Stimulated activated CD8-positive, alpha-beta memory T cell treated with anti-CD3 and anti-CD28 coated beads, Interleukin-4, amount 100 ng/mL, for 4 hours (primary cell): ENCODE data around the gene SLC1A5.
A peak's percentile ranks its signal among the peaks of the same experiment; 100 is the strongest.
"Not testable (repeated sequence)": the region's sequence is repeated elsewhere in the genome, so short reads cannot be mapped to it uniquely, and the experiment has no call there.

Source experiments
- DNase-seq, 2 donors: peaks; one replicate each; pipeline ENCODE4 v3.0.0-alpha.2; 2020; ENCODE audit warnings: low read depth in 2 of 2, low spot score in 1 of 2

SLC1A5 gene

DNA sequence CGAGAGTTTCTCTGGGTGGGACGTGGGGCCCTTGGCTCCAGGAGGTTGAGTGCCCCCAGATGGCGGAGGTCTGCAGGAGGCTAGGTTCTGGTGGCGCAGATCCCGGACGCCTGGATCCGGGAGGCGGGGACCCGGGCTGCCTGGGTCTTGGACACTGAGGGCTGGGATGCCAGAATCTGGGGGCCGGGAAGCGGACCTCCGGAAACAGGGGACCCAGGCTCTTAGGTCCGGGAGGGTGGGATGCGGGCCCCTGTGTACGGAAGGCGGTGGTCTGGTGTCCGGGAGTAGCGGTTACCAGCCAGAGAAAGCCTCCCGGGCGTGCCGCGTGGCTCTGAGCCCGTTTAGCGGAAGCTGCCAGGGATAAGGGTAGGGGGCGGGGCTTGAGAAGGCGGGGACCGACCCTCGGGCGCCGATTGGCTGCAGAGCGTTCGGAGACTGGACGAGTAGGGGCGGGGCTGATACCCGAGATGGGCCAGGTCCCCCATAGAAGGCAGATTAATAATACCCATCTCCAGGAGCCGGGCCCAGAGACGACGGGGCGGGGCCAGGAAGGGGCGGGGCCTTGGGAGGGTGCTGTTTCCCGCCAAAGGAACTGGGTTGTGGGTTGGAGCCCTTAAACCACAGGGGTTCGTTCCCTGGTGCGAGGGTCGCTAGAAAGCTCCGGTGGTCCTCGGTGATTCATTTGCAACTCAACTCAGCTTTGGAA is at the start of gene SLC1A5:
TSS of gene SLC1A5 (minus strand) at position 333 of the 706 bp plus-strand sequence. CDS start 629 bp downstream, outside the sequence.
- peak; percentile 98 to 99 for DNase-seq

DNA sequence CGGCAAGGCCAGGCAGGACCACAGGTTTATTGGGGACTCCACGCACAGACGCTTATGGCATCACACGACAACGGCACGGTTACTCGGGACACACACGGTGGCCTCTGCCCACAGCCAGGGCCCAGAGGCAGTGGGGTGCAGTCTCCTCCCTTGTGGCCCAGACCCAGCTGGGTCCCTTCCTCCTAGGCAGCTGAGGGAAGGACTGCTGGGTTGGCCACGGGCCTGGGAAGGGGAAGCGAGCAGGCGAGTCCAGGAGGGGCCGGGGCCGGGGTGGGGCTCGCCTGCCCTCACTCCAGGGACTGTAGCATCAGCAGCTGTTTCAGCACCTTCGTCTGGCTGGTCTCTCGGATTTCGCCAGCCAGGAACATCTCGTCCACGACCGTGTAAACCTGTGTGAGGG is 49.8 kb upstream of the SLC1A5 start:
- DNase-seq, result no peak

DNA sequence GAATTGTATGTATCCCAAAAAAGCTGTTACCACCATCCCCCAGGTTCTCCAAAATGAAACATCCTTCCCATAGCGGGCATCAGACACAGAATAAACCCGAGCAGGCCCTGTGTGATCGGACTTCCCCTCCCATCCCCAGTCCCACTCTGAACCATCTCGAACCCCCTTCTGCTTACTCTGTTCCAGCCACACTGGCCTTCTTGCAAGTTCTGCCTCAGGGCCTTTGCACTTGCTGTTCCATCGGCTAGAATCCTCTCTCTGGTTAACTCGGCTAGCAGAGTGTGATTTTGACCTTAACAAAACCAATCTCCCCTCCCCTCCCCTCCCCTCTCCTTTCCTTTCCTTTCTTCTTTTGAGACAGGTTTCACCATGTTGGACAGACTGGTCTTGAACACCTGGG is 46.6 kb upstream of the SLC1A5 start:
- DNase-seq, result no peak

DNA sequence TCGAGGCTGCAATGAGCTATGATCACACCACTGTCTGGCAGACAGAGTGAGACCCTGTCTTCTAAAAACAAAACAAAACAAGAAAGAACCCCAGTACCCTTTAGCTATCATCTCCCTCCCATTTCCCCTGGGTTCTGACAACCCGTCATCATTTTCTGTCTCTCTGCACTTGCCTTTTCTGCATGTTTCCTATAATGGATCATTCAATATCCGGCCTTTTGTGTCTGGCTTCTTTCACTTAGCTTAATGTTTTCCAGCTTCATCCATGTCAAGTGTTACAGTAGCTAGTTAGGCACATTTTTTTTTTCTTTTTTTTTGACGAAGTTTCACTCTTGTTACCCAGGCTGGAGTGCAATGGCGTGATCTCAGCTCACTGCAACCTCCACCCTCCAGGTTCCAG is 45.7 kb upstream of the SLC1A5 start:
- no peak for DNase-seq

DNA sequence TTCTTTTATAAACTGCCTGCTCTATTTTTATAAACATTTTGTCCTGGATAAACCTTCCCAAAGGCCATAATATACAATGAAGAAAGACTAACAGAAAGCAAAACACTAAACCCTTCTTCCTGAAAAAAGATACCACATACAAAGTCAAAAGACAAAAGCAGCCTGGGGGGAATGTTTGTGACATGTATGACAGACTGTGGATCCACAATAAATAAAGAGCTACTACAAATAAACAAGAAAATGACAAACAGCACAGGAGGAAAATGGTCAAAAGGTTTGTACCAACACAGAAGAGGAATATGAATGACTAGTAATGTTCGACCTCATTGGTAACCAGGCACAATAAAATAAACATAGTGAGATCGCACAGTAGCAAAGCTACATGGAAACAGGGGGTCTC is 42.5 kb upstream of the SLC1A5 start:
- DNase-seq, result no peak

DNA sequence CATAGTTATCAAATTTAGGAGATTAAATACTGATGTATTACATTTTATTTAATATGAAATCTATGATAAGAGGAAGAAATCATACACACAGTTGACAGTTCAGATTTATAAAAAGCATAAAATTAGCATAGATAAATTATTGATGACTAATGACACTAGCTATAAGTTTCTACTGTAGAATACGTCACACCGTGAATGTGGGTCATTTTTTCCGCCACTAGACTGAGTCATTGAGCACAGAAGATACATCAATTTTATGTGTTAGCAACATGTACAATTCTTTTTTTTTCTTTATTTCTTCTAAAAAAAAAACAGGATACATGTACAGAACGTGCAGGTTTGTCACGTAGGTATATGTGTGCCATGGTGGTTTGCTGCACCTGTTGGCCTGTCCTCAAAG is 40.1 kb upstream of the SLC1A5 start:
- peak; percentile 27 for DNase-seq

DNA sequence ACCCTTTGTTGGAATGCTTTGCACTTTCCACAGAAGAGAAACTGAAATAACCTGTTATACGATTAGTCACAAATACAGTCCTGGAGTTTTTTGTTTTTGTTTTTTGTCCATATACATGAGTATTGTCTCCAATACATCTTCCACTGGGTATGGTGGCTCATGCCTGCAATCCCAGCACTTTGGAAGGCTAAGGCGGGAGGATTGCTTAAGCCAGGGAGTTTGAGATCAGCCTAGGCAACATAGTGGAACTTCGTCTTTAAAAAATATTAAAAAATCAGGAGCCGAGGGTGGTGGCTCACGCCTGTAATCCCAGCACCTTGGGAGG is 37.3 kb upstream of the SLC1A5 start:
- no peak for DNase-seq

DNA sequence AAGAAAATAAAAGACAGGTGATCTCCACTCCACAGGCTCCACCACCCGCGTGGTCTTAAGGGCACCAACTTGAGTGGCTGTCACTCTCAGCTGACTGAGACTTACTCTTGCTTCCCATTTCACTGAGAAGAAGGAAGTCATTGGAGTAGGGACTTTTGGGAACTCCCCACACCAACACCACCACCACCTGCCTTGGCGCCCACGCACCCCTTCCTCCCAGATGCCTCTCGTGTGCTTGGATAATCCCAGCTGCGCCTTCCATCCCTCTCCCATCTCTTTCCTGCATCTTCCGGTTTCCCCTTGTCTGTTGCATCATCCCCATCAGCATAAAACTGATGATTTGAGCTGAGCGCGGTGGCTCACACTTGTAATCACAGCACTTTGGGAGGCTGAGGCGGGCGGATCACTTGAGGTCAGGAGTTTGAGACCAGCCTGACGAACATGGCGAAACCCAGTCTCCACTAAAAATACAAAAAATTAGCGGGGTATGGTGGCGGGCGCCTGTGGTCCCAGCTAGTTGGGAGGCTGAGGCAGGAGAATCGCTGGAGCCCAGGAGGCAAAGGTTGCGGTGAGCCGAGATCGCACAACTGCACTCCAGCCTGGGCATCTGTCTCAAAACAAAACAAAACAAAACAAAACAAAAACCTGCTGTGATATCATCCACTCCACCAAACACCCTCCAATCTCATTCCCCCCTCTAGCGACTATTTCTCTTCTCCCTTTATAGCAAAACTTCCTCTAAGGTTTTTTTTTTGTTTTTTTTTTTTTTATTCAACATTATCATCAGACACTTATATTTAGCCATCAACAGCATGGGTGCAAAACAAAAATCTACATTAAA is 36.7 kb upstream of the SLC1A5 start:
- no peak for DNase-seq

DNA sequence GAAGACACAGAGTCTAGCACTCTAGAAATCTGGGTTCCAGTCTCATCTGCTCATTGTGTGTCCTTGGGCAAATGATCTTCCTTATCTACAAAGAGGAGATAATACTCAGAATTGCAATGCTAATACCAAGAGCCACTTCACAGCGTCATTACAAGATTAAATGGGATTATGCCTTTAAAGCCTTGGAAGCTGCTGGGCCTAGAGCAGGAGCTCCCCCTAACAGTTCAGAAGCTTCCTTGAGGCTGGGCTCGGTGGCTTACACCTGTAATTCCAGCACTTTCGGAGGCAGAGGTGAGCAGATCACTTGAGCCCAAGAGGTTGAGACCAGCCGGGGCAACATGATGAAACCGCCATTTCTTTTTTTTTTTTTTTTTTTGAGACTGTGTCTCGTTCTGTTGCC is 34.7 kb upstream of the SLC1A5 start:
- no peak for DNase-seq

DNA sequence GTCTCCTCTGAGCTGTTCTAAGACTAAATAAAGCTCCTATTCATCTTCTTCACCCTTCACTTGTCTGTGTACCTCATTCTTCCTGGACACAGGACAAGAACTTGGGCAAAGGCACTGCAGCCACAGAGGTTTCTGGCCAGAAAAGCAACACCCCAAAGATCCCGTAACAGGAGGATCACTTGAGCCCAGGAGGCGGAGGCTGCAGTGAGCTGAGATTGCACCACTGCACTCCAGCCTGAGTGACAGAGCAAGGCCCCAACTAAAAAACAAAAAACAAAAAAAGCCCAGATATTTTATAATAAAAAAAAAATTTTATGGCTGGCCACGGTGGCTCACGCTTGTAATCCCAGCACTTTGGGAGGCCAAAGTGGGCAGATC is 34.0 kb upstream of the SLC1A5 start:
- DNase-seq, result not testable (repeated sequence)

DNA sequence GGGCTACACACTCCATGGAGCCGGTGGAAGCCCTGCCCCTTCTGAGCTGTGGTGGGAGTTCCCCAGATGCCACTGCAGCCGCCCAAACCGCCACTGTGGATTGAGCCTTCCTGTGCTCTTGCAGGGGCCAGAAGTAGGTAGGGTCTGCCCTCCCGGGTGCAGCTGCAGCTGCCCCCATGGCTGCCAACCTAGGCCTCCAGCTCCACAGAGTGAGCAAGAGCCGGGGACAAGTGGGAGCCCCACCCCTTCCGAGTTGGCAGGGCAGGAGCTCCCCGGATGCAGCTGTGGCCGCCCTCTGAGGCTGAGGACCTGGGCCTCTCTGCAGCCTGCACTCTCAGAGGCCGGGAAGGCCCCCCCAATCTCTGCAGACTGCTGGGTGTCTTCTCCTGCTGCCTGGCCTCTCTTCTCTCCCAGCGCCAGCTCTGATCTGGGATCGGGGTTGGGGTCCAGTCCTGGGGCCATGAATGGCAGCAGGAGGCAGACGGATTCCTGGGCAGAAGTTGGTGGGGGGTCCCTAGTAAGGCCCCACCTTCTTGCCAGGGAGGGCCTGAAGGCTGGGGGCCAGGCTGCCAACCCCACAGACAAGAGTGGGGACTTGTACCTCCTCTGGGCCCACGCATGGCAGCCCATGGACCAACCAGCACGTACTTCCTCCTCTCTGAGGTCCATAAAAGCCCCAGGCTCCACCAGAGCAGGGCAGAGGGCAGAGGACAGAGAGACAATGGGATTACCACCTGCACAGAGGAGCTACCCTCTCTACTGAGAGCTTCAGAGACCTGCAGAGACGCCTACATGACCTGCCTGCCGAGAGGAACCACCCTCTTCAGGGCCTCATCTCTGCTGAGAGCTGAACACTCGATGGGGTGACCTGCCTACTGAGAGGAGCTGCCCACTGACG is 33.4 kb upstream of the SLC1A5 start:
- DNase-seq, result peak; percentile 3 to 21

DNA sequence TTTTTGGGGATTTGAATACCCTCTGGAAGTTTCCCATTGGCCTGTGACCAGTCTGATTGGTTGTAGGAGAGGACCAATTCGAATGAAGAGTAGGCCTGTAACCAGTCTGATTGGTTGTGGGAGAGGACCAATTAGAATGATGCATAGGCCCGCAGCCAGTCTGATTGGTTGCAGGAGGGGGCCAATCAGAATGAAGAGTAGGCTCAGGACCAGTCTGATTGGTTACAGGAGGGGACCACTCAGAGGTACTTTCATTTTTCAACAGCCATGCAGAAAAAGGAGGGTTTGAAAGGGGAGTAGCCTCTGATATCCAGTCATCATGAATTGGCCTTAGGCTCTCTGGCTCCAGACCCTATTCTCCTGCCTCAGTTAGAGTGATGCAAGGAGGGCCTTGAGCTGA is 30.4 kb upstream of the SLC1A5 start:
- DNase-seq, result no peak

DNA sequence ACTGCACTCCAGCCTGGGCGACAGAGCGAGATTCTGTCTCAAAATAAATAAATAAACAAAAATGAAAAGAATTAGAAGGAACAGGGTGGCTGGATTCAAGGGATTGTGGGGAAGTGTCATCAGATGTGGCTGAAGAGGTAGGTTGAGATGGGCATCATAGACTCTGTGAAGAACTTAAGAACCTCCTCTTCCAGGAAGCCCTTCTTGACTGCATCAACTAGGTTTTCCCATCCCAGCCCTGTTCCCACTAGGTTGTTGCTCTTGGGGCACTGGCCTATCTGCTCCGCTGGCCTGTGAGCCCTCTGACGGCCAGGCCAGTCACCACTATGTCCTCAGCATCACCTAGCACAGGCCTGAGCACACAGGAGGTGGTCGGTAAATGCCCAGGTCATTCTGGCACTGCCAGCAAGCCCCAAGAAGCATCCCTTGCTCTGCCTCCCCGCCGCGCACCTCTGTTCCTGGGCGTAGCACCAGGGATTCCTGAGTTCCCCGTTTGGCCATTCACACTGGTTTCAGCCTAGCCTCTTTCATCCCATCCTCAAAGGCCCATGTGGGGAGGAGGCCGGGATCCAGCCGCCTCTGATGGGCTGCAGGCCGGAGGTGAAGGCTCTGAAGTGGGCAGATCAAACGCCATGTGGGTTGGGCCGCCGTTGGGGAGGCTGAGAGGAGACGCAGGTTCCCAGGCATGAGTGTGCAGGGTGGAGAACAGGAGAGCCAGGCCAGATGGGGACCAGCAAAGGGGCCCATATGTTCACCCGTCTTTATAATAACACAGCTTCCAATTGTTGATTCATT is 27.6 kb upstream of the SLC1A5 start:
- DNase-seq, result no peak

DNA sequence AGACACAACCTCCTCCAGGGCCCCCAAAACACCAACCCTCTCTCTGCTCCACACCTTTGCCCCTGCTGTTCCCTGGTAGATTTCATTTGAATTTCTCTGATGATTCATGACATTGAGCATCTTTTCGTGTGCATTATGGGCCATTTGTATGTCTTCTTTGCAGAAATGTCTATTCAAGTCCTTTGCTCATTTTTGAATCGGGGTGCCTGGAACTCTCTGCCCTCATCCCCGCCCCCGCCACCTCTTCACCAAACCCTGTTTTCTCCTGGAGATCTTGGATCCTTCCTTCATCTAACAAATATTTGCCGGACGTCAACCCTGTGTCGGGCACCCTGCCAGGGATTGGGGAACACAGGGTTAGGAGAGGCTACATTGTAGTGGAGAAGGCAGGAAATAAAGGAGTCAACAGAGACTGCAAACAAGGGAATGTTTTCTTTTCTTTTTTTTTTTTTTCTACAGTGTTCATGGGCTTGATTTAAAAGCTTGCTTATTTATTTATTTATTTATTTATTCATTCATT is 25.5 kb upstream of the SLC1A5 start:
- no peak for DNase-seq

DNA sequence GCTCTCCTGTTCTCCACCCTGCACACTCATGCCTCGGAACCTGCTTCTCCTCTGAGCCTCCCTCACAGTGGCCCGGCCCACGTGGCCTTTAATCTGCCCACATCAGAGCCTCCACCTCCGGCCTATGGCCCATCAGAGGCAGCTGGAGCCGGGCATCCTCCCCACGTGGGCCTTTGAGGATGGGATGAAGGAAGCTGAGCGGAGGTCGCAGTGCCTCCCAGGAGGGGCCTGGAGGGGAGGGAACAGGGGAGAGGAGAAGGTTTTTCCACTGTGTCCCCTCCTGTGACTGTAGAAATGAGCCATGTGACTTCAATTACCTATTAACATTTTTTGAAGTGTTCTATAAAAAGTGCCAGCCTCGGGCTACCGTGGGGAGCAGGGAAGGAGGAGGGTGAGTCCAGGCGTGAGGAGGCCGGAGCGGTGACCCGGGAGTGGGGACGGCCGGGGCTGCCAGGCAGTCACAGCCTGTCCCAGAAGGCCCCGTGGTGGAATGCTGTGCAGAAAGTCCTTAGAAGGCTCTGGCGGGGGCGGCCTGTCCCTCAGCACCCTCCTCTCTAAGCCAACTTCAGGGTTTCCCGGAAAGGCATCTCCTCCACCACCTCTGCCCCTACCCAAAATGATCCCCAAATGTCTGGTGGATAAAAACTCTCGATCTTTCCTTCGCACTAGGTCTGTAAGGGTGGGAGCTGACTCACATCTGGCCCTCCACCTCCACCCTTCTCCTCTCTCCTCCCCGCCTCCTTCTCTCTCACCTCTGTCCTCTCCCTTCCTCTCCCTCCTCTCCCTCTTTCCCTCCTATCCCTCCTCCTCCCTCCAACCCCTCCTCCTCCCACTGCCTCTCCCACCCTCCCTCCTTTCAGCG is 24.8 kb upstream of the SLC1A5 start:
- DNase-seq, result no peak

DNA sequence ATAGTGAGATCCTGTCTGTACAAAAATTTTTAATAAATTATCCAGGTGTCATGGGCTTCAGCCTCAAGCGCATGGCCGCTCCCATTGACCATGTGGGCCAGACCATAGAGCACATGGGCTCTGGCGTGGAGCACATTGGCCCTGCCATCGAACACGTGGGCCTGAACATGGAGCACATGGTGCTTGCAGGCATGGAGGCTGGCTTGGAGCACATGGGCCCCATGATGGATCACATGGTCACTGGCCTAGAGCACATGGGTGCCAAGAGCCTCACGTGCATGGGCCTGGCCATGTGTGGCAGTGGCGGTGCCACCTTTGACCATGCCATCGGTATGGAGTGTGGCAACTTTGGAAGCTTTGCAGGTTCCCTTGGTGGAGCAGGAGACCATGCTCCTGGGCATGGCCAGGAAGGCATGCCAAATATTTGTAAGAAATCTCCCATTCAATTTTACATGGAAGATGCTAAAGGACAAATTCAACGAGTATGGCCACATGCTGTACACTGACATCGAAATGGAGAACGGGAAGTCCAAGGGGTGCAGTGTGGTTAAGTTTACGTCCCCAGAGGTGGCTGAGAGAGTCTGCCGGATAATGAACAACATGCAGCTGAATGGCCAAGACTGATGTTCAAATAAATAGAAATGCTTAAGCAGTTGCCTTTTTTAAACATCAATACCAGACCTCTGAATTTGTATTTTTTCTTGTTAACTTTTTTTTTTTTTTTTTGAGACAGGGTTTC is 21.3 kb upstream of the SLC1A5 start:
- no peak for DNase-seq

DNA sequence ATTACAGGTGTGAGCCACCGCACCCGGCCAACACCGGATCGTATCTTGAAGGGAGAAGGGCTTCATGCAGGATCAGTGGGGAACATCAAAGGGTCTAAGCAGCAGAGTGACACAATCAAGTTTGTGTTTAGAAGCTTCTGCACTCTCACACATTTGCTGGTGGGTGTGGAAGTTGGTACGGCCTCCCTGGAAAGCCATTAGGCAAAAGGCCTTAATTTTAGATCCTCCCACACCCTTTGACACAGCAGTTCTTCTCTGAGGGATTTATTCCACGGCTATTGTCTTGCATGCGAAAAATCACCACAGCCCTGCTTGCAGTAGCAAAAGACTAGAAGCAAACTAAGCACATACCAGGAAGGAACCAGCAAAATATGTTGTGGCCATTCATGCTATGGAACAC is 18.3 kb upstream of the SLC1A5 start:
- DNase-seq, result no peak

DNA sequence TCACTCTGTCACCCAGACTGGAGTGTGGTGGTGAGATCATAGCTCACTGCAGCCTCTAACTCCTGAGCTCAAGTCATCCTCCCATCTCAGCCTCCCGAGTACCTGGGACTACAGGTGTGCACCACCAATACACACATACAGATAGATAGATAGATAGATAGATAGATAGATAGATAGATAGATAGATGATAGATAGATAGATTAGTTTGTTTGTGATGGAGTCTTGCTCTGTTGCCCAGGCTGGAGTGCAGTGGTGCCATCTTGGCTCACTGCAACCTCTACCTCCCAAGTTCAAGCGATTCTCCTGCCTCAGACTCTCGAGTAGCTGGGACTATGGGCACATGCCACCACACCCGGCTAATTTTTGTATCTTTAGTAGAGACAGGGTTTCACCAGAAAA is 16.0 kb upstream of the SLC1A5 start:
- not testable (repeated sequence) for DNase-seq

DNA sequence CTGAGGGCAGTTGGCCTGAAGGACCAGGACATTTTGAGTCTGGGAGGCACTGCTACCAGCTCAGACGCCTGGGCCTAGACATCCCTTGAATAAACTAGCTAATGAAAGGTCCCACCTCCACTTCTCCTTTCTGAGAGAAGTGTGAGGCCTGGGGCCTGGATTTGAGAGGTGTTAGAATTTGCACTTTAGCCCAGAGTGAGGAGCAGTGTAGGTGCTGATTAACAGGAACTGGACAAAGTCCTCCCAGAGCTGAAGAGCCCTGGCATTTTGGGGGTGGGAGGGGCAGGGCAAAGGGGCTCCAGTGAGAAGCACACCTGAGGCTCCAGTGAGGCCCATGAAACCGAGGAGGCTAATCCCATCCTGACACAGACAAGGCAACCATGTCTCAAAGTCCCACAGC is 15.2 kb upstream of the SLC1A5 start:
- DNase-seq, result no peak
